ENCODE data around the gene NRXN3. TPM values are rescaled to one million over a fixed set of nuclear protein-coding genes. Genes with fewer than 3 reads are reported as not detected.

Gene NRXN3
- total and polyA plus RNA-seq, 4 donors: 1.4 to 8.3 (median 4.4) TPM

DNA sequence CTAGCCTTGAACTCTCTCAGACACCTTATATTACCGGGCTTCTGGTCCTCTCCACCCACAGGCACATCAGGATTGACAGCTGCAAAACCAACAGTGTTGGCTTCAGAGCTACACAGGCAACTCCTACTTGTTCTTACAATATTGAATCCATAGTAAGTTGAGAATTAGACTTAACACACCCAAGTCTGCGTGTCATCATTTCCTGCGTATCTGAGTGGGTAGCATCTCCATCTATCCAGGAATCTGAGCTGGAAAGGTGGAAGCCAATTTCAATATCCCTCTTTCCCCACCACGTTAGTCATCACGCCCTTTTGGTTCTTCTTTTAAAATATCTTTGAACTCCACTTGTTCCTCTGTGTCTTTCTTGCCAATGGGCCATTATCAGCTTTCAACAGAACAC is 37.2 kb downstream of the NRXN3 start:
- no peaks in the 10 kb centered on the region for H3K36me3 ChIP-seq (ENCODE audit: control insufficient read depth in 4 of 4, insufficient read depth in 4 of 4, low read length in 4 of 4)
- H3K27ac ChIP-seq (ENCODE audit: low read depth in 1 of 2, low read length in 1 of 2): no peak overlapping the region
- TF ChIP-seq CTCF (IDR thresholded peaks at IDR 0.05; ENCODE audit: control extremely low read depth, extremely low read depth): no peak
- H3K9ac ChIP-seq (ENCODE audit: insufficient read depth in 1 of 2, low read length in 2 of 2): no peak overlapping the region
- ATAC-seq (ENCODE audit: insufficient read depth, low FRiP score): no peak
- no peaks in the 10 kb centered on the region for H3K4me1 ChIP-seq (ENCODE audit: control insufficient read depth in 5 of 5, insufficient read depth in 5 of 5, low read length in 5 of 5)
- WGBS, 2 donors: 86 to 94% methylated on average over 5 of the region's 5 CpGs
- no peaks in the 10 kb centered on the region for H3K27me3 ChIP-seq (ENCODE audit: control insufficient read depth in 3 of 3, insufficient read depth in 3 of 3, low read length in 2 of 3)
- peaks cover 0 to 6% (median 4%) of the 10 kb centered on the region in 4 donors for H3K9me3 ChIP-seq (ENCODE audit: control insufficient read depth in 4 of 4, insufficient read depth in 3 of 4, low read length in 3 of 4)
- no peak for DNase-seq
- no peak overlapping the region for H3K4me3 ChIP-seq

GRCh38 chr14:78220273-78220672 is 50.1 kb downstream of the NRXN3 start:
- no peak overlapping the region for H3K9ac ChIP-seq (ENCODE audit: insufficient read depth in 1 of 2, low read length in 2 of 2)
- WGBS, 2 donors: 88 to 91% methylated on average over 5 of the region's 5 CpGs

DNA sequence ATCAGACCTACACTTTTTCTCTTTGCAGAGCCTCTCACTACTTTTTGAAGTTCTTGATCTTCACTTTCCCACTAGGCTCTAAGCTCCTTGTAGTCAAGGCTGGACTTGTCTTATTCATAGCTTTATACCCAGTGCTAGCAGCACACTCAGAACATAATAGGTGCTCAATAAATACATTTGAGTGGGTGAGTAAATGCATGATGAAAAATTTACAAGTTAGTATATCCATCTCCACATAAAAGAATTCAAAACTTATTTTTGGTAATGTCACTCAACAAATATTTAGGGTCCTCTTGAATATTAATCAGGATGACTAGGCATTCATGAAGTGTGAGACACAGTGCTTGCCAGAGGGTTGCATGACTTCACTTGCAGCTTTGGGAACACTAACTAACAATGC is 52.6 kb downstream of the NRXN3 start:
- no peak for TF ChIP-seq CTCF (IDR thresholded peaks at IDR 0.05; ENCODE audit: control extremely low read depth, extremely low read depth)
- Histone ChIP-seq H3K4me3 (no peak overlapping the region), H3K4me1 (ENCODE audit: control insufficient read depth in 5 of 5, insufficient read depth in 5 of 5, low read length in 5 of 5) (no peaks in the 10 kb centered on the region), H3K27me3 (ENCODE audit: control insufficient read depth in 3 of 3, insufficient read depth in 3 of 3, low read length in 2 of 3) (no peaks in the 10 kb centered on the region), H3K36me3 (ENCODE audit: control insufficient read depth in 4 of 4, insufficient read depth in 4 of 4, low read length in 4 of 4) (no peaks in the 10 kb centered on the region), H3K27ac (ENCODE audit: low read depth in 1 of 2, low read length in 1 of 2) (no peak overlapping the region), H3K9ac (ENCODE audit: insufficient read depth in 1 of 2, low read length in 2 of 2) (no peak overlapping the region), H3K9me3 (ENCODE audit: control insufficient read depth in 4 of 4, insufficient read depth in 3 of 4, low read length in 3 of 4) (peaks cover 0 to 7% (median 0%) of the 10 kb centered on the region in 4 donors)
- ATAC-seq (ENCODE audit: insufficient read depth, low FRiP score): no peak
- no peak for DNase-seq

More at GRCh38 chr14:78220273-78220672, 50.1 kb downstream of the NRXN3 start:
- H3K27ac ChIP-seq (ENCODE audit: low read depth in 1 of 2, low read length in 1 of 2): no peak overlapping the region
- no peaks in the 10 kb centered on the region for H3K27me3 ChIP-seq (ENCODE audit: control insufficient read depth in 3 of 3, insufficient read depth in 3 of 3, low read length in 2 of 3)
- ATAC-seq (ENCODE audit: insufficient read depth, low FRiP score) (no peak), DNase-seq (no peak)
- no peak overlapping the region for H3K4me3 ChIP-seq
- TF ChIP-seq CTCF (IDR thresholded peaks at IDR 0.05; ENCODE audit: control extremely low read depth, extremely low read depth): no peak
- H3K36me3 ChIP-seq (ENCODE audit: control insufficient read depth in 4 of 4, insufficient read depth in 4 of 4, low read length in 4 of 4): no peaks in the 10 kb centered on the region
- peaks cover 0 to 5% (median 0%) of the 10 kb centered on the region in 4 donors for H3K9me3 ChIP-seq (ENCODE audit: control insufficient read depth in 4 of 4, insufficient read depth in 3 of 4, low read length in 3 of 4)
- H3K4me1 ChIP-seq (ENCODE audit: control insufficient read depth in 5 of 5, insufficient read depth in 5 of 5, low read length in 5 of 5): peaks cover 0 to under 1% (median 0%) of the 10 kb centered on the region in 5 donors

Measured in lung (tissue), 12 donors.